WTC11 (cell line): ENCODE data around the gene RTKN.

ENCODE experiments used
- NFYB ChIP-seq: sonication (generic); formaldehyde crosslinking; conservative IDR thresholded peaks from 2 replicates; pipeline ENCODE4 v1.8.0; 2022; ENCODE audit warnings: low read depth, missing genetic modification reagents
- SMAD4 ChIP-seq: sonication (generic); formaldehyde crosslinking; IDR thresholded peaks from 2 replicates; pipeline ENCODE4 v1.8.0; 2022; ENCODE audit warnings: mild to moderate bottlenecking, missing genetic modification reagents
- TF ChIP-seq, protein P1 (sequence below): sonication (generic); formaldehyde crosslinking; conservative IDR thresholded peaks from 2 replicates; pipeline ENCODE4 v1.8.1; 2023; ENCODE audit warnings: mild to moderate bottlenecking, low read depth, missing genetic modification reagents, moderate library complexity
- TF ChIP-seq, protein P2 (sequence below): sonication (generic); formaldehyde crosslinking; IDR thresholded peaks from 2 replicates; pipeline ENCODE4 v1.8.1; 2022; ENCODE audit warnings: low read depth, missing genetic modification reagents, borderline replicate concordance

DNA sequence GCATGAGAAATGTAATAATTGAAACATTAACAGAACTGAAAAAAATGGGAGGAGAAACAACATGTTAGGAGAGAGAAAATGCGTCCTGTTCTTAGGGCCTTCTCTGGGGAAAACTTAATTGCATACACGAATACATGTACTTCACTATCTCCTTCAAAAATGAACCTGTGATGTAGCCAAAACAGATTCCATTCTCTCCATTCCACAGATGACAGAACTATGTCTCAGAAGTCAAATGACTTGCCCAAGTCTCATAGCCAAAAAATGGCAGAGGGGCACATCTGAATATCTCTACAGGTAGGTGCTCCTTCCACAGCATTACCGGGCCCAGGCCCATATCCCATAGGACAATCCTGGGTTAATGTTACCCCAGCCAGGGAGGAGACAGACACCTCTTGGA lies 57.7 kb downstream of the RTKN start:
- TF ChIP-seq, protein P1, sequence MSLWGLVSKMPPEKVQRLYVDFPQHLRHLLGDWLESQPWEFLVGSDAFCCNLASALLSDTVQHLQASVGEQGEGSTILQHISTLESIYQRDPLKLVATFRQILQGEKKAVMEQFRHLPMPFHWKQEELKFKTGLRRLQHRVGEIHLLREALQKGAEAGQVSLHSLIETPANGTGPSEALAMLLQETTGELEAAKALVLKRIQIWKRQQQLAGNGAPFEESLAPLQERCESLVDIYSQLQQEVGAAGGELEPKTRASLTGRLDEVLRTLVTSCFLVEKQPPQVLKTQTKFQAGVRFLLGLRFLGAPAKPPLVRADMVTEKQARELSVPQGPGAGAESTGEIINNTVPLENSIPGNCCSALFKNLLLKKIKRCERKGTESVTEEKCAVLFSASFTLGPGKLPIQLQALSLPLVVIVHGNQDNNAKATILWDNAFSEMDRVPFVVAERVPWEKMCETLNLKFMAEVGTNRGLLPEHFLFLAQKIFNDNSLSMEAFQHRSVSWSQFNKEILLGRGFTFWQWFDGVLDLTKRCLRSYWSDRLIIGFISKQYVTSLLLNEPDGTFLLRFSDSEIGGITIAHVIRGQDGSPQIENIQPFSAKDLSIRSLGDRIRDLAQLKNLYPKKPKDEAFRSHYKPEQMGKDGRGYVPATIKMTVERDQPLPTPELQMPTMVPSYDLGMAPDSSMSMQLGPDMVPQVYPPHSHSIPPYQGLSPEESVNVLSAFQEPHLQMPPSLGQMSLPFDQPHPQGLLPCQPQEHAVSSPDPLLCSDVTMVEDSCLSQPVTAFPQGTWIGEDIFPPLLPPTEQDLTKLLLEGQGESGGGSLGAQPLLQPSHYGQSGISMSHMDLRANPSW (CRISPR knock-in tag) = no peak
- TF ChIP-seq NFYB (CRISPR knock-in tag) (no peak), SMAD4 (no peak)
- TF ChIP-seq, protein P2, sequence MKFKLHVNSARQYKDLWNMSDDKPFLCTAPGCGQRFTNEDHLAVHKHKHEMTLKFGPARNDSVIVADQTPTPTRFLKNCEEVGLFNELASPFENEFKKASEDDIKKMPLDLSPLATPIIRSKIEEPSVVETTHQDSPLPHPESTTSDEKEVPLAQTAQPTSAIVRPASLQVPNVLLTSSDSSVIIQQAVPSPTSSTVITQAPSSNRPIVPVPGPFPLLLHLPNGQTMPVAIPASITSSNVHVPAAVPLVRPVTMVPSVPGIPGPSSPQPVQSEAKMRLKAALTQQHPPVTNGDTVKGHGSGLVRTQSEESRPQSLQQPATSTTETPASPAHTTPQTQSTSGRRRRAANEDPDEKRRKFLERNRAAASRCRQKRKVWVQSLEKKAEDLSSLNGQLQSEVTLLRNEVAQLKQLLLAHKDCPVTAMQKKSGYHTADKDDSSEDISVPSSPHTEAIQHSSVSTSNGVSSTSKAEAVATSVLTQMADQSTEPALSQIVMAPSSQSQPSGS = no peak
